GM12878 (cell line): Measurements from ENCODE around the gene SLC9C2. TPM values are rescaled to one million over a fixed set of nuclear protein-coding genes. Genes with fewer than 3 reads are reported as not detected.

Experiments used
- ATAC-seq: fragments of 200-7000 bp; cut with Tn5 transposase; 3 replicates; pipeline ENCODE4 v1.9.1; 2020; ENCODE audit warnings: mild to moderate bottlenecking, moderate library complexity
- BruUV-seq: library from RNA; stranded (reverse); fragments of 400-500 nt; replicated peaks from 2 replicates; lab custom pipeline; 2021; lab: Mats Ljungman, UMichigan
- CTCF ChIA-PET: fragments of 300-600 bp; sonication (Branson Sonifier 250); formaldehyde crosslinking; extraction: SDS; loops from one replicate; lab custom pipeline; 2021; ENCODE audit warnings: inconsistent platforms; lab: Yijun Ruan, JAX
- POLR2A ChIA-PET: fragments of 350-600 bp; formaldehyde crosslinking; extraction: SDS; loops from one replicate; lab custom pipeline; 2021; ENCODE audit warnings: inconsistent platforms; lab: Charles Lee
- RAD21 ChIA-PET: fragments of 300-600 bp; sonication (Branson Sonifier 250); formaldehyde crosslinking; loops from one replicate; lab custom pipeline; 2023; ENCODE audit warnings: antibody characterized with exemption; ENCODE audit not compliant: unreplicated experiment; lab: Charles Lee
- SMC1A ChIA-PET: fragments of 300-600 bp; sonication (Branson Sonifier 250); formaldehyde crosslinking; loops from one replicate; lab custom pipeline; 2023; ENCODE audit not compliant: unreplicated experiment, uncharacterized antibody; lab: Charles Lee
- DNase-seq: peaks from one replicate; pipeline ENCODE4 v3.0.0-alpha.2; 2011; ENCODE audit warnings: low read depth, low spot score
- FAIRE-seq: peaks from 3 replicates; lab custom pipeline; 2011; peaks lifted over from hg19 to GRCh38; lab: Jason Lieb, UNC
- H2AFZ ChIP-seq: 2 replicates; pipeline ENCODE4 v1.6.0; 2011; ENCODE audit warnings: low read depth, low read length, control low read depth; ENCODE audit not compliant: control insufficient read depth
- H3K27ac ChIP-seq: 2 replicates; pipeline ENCODE4 v1.5.1; 2011; ENCODE audit warnings: control low read depth; ENCODE audit not compliant: control insufficient read depth, insufficient read depth
- H3K27me3 ChIP-seq, 2 experiments: replicated peaks in 1 of 2; 2 replicates each; pipeline versions ENCODE4 v1.6.0 to v1.6.1; 2011; ENCODE audit warnings: low read length in 1 of 2; ENCODE audit not compliant: control insufficient read depth in 2 of 2, insufficient read depth in 2 of 2
- H3K36me3 ChIP-seq, 2 experiments: 2 replicates each; pipeline ENCODE4 v1.5.1; 2011; ENCODE audit warnings: low read length in 1 of 2; ENCODE audit not compliant: control insufficient read depth in 2 of 2, insufficient read depth in 2 of 2
- H3K4me1 ChIP-seq: 2 replicates; pipeline ENCODE4 v1.6.1; 2011; ENCODE audit warnings: mild to moderate bottlenecking, low read length, moderate library complexity, mixed read lengths; ENCODE audit not compliant: control insufficient read depth, insufficient read depth
- H3K4me2 ChIP-seq: 2 replicates; pipeline ENCODE4 v1.6.0; 2011; ENCODE audit warnings: control low read depth; ENCODE audit not compliant: control insufficient read depth, insufficient read depth
- H3K4me3 ChIP-seq: fragments of 200-600 bp; sonication (generic); 2 replicates; pipeline ENCODE4 v1.5.1; 2016
- H3K79me2 ChIP-seq: 2 replicates; pipeline ENCODE4 v1.6.0; 2011; ENCODE audit warnings: low read length; ENCODE audit not compliant: control insufficient read depth, insufficient read depth
- H3K9ac ChIP-seq: 2 replicates; pipeline ENCODE4 v1.8.0; 2011; ENCODE audit warnings: low read length, control low read depth, mixed read lengths; ENCODE audit not compliant: control insufficient read depth, insufficient read depth
- H3K9me3 ChIP-seq: replicated peaks from 3 replicates; pipeline ENCODE4 v1.5.1; 2011; ENCODE audit warnings: mild to moderate bottlenecking, low read length; ENCODE audit not compliant: control insufficient read depth, insufficient read depth
- H4K20me1 ChIP-seq: 2 replicates; pipeline ENCODE4 v1.6.0; 2011; ENCODE audit not compliant: control insufficient read depth, insufficient read depth
- EZH2 ChIP-seq: IDR thresholded peaks from 2 replicates; pipeline ENCODE4 v1.6.1; 2012; ENCODE audit warnings: low read depth, mild to moderate bottlenecking, control low read depth, inconsistent platforms, low read length, borderline replicate concordance; ENCODE audit not compliant: control insufficient read depth
- IKZF1 ChIP-seq: fragments of 450-650 bp; conservative IDR thresholded peaks from 2 replicates; pipeline ENCODE4 v1.6.1; 2017; ENCODE audit warnings: antibody characterized with exemption, mild to moderate bottlenecking
- SRF ChIP-seq, 2 experiments: IDR thresholded peaks; 2 replicates each; pipeline ENCODE4 v1.6.1; 2011; ENCODE audit warnings: low read depth in 2 of 2, low read length in 2 of 2, mild to moderate bottlenecking in 1 of 2, moderate library complexity in 1 of 2
- WGBS: methylation state at CpG from one replicate; pipeline ENCODE4 v1.1.6; 2016; ENCODE audit warnings: low lambda C conversion rate; ENCODE audit not compliant: insufficient replicate concordance, insufficient coverage; ENCODE audit errors: missing lambda C conversion rate; 5-methylcytosine and 5-hydroxymethylcytosine counted together
- in situ Hi-C: fragments of 300-500 bp; cut with MboI; formaldehyde crosslinking; loops from 9 replicates; pipeline ENCODE4 v1.14.3; 2018; ENCODE audit warnings: mixed read lengths
- intact Hi-C: fragments of 100-400 bp; cut with micrococcal nuclease; formaldehyde crosslinking; loops from one replicate; pipeline ENCODE4 v1.14.2; 2022; ENCODE audit not compliant: unreplicated experiment
- polyA plus RNA-seq, 11 experiments: library from polyadenylated mRNA; depleted of rRNA in 4 of 11; unstranded in 6 of 11; stranded (reverse) in 5 of 11; fragments of >200 nt; fragmentation: Nextera tagmentation in 4 of 11; fragmentation: Illumina TruSeq in 1 of 11; extraction: Ambion mirVana in 4 of 11; extraction: Trizol in 1 of 11; gene quantifications; 1 replicate in 1 of 11; 2 replicates in 10 of 11; pipeline versions ENCODE4 v1.2.1 to v1.2.3, GENCODE V29; 2011 to 2016; ENCODE audit warnings: inconsistent platforms in 2 of 11, missing spikeins in 2 of 11, low read depth in 1 of 11
- total RNA-seq, 4 experiments: library from RNA; depleted of rRNA in 3 of 4; stranded (reverse); fragments of >200 nt in 3 of 4; fragmentation: Illumina TruSeq in 1 of 4; extraction: Trizol in 1 of 4; gene quantifications; 2 replicates each; pipeline versions ENCODE4 v1.2.1 to v1.2.3, GENCODE V29; 2013 to 2021

Gene SLC9C2
- total and polyA plus RNA-seq, 10 of the 15 experiments (the other 5 are each of a cell fraction or from before 2014, with no cell fraction given), result not detected

DNA sequence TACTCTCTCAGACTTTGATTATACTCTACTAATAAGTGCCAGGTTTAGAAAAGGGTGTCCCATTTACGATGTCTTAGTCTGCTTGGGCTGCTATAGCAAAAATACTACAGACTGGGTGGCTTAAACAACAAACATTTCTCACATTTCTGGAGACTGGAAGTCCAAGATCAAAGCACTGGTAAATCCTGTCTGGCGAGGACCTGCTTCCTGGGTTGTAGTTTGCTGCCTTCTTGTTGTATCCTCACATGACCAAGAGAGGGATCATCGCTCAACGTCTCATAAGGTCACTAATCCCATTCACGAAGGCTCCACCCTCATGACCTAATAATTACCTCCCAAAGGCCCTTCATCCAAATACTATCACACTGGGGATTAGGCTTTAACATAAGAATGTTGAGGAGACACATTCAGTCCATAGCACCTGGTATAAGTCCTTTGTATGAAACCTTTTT lies 113.7 kb downstream of the SLC9C2 start:
- no peaks in the 10 kb centered on the region; the same call in 2 of the 3 replicates for H3K9me3 ChIP-seq
- DNase-seq, result no peak
- in situ Hi-C loops, result no loop called here
- H3K36me3 ChIP-seq, result peaks cover 6 to 22% of the 10 kb centered on the region in 2 experiments
- no TSS peak for BruUV-seq
- 96% methylated on average over 5 of the region's 5 CpGs for WGBS
- no peak overlapping the region for H2AFZ ChIP-seq
- ChIA-PET SMC1A (no interaction called here), POLR2A (interaction anchor here (1.1 kb wide), 1 partner anchor 11 kb away, joined by 3 read pairs; no protein-coding TSS in a partner anchor), RAD21 (no interaction called here), CTCF (interaction anchor here (0.6 kb wide), 1 partner anchor 425 kb away, joined by 3 read pairs; no protein-coding TSS in a partner anchor)
- H4K20me1 ChIP-seq, result no peaks in the 10 kb centered on the region
- no peak overlapping the region for H3K9ac ChIP-seq
- H3K27me3 ChIP-seq, result no peaks in the 10 kb centered on the region
- FAIRE-seq, result no peak
- H3K27ac ChIP-seq, result no peak overlapping the region
- intact Hi-C loops, result no loop called here
- H3K79me2 ChIP-seq, result no peaks in the 10 kb centered on the region
- TF ChIP-seq IKZF1 (no peak), SRF (IDR thresholded peaks at IDR 0.05; ENCODE audit: low read depth in 2 of 2, low read length in 2 of 2) (no peak)
- ATAC-seq, result no peak
- no peak overlapping the region for H3K4me2 ChIP-seq
- H3K4me1 ChIP-seq, result no peaks in the 10 kb centered on the region
- no peak overlapping the region for H3K4me3 ChIP-seq

- ATAC-seq (no peak), DNase-seq (no peak), FAIRE-seq (no peak)
- in situ Hi-C loops (no loop called here), intact Hi-C loops (no loop called here)
- Histone ChIP-seq H3K27me3 (no peaks in the 10 kb centered on the region), H3K4me2 (no peak overlapping the region), H3K9me3 (no peaks in the 10 kb centered on the region), H4K20me1 (no peaks in the 10 kb centered on the region), H3K36me3 (peaks cover 6 to 22% of the 10 kb centered on the region in 2 experiments), H3K9ac (no peak overlapping the region), H3K79me2 (no peaks in the 10 kb centered on the region), H3K4me1 (no peaks in the 10 kb centered on the region; the same call in 1 of the 2 replicates), H2AFZ (no peak overlapping the region), H3K4me3 (no peak overlapping the region), H3K27ac (no peak overlapping the region)
- no peak for TF ChIP-seq EZH2
- no TSS peak for BruUV-seq
- ChIA-PET CTCF (no interaction called here), SMC1A (no interaction called here), RAD21 (no interaction called here), POLR2A (no interaction called here)
- 95% methylated on average over 2 of the region's 2 CpGs for WGBS
These were observed 114.9 kb downstream of the SLC9C2 start for GRCh38 chr1:173488001-173488400.
